SU-DHL-6 (cell line): ENCODE results near the gene GPNMB.

ENCODE experiments used
- H2AFZ ChIP-seq: fragments of 200-600 bp; sonication (generic); 2 replicates; pipeline ENCODE4 v1.6.1; 2014; ENCODE audit warnings: low read depth, mild to moderate bottlenecking, moderate library complexity, mixed read lengths, antibody characterized with exemption, low read length; ENCODE audit not compliant: severe bottlenecking
- H3F3A ChIP-seq: fragments of 200-600 bp; shearing (Covaris generic); 2 replicates; pipeline ENCODE4 v1.6.0; 2016; ENCODE audit warnings: antibody characterized with exemption, mild to moderate bottlenecking; ENCODE audit not compliant: insufficient read depth
- H3K27ac ChIP-seq: fragments of 200-600 bp; sonication (generic); 2 replicates; pipeline ENCODE4 v1.5.1; 2016; ENCODE audit warnings: low read depth, mild to moderate bottlenecking, low read length, moderate library complexity, mixed read lengths
- H3K27me3 ChIP-seq: fragments of 200-600 bp; sonication (generic), shearing (Covaris generic); 2 replicates; pipeline ENCODE4 v1.6.0; 2014; ENCODE audit warnings: mild to moderate bottlenecking, low read length
- H3K36me3 ChIP-seq: fragments of 200-600 bp; sonication (generic); 2 replicates; pipeline ENCODE4 v1.6.1; 2014; ENCODE audit warnings: mild to moderate bottlenecking, low read length, mixed read lengths
- H3K4me2 ChIP-seq: fragments of 300-600, 200-600 bp; shearing (Covaris generic), sonication (generic); 2 replicates; pipeline ENCODE4 v1.6.0; 2014; ENCODE audit warnings: low read length, low read depth, mild to moderate bottlenecking; ENCODE audit not compliant: poor library complexity, severe bottlenecking
- H3K4me3 ChIP-seq: fragments of 200-600 bp; sonication (generic); 2 replicates; pipeline ENCODE4 v1.5.1; 2014; ENCODE audit warnings: antibody characterized with exemption, low read length, mild to moderate bottlenecking, mixed read lengths; ENCODE audit not compliant: insufficient read depth, poor library complexity, severe bottlenecking
- H3K79me2 ChIP-seq: fragments of 200-600 bp; sonication (generic); 2 replicates; pipeline ENCODE4 v1.6.1; 2014; ENCODE audit warnings: mild to moderate bottlenecking, low read length, moderate library complexity; ENCODE audit not compliant: insufficient read depth
- H3K9ac ChIP-seq: fragments of 200-600 bp; sonication (generic); 2 replicates; pipeline ENCODE4 v1.7.0; 2014; ENCODE audit warnings: mild to moderate bottlenecking, low read length
- H3K9me2 ChIP-seq: fragments of 200-600 bp; sonication (generic); replicated peaks from 2 replicates; pipeline ENCODE4 v1.6.1; 2014; ENCODE audit warnings: low read length; ENCODE audit not compliant: insufficient read depth
- H3K9me3 ChIP-seq: fragments of 200-600 bp; sonication (generic); 2 replicates; pipeline ENCODE4 v1.6.1; 2014; ENCODE audit warnings: low read length, mixed read lengths; ENCODE audit not compliant: insufficient read depth
- H4K20me1 ChIP-seq: fragments of 200-600 bp; sonication (generic); 2 replicates; pipeline ENCODE4 v1.6.1; 2014; ENCODE audit warnings: low read depth, mild to moderate bottlenecking, antibody characterized with exemption, low read length, moderate library complexity, mixed read lengths
- CTCF ChIP-seq: fragments of 200-600 bp; sonication (generic); IDR thresholded peaks from one replicate; pipeline ENCODE4 v1.5.1; 2017; ENCODE audit warnings: antibody characterized with exemption, mild to moderate bottlenecking, low read length, moderate library complexity; ENCODE audit not compliant: insufficient read depth, poor library complexity, severe bottlenecking
- EZH2phosphoT487 ChIP-seq: fragments of 200-600 bp; sonication (generic), shearing (Covaris generic); conservative IDR thresholded peaks from 2 replicates; pipeline ENCODE4 v1.6.1; 2018; ENCODE audit warnings: mild to moderate bottlenecking, antibody characterized with exemption, low read length, moderate library complexity, mixed read lengths

Gene GPNMB

GRCh38 chr7:23214938-23215337 is 31.6 kb upstream of the GPNMB start:
- H3K27me3 ChIP-seq, result no peaks in the 10 kb centered on the region
- H3F3A ChIP-seq, result no peaks in the 10 kb centered on the region
- no peak overlapping the region for H3K4me3 ChIP-seq
- no peaks in the 10 kb centered on the region for H3K9me3 ChIP-seq
- TF ChIP-seq EZH2phosphoT487 (no peak), CTCF (no peak)
- H2AFZ ChIP-seq, result no peak overlapping the region
- no peaks in the 10 kb centered on the region for H3K79me2 ChIP-seq
- H3K27ac ChIP-seq, result no peak overlapping the region
- H3K36me3 ChIP-seq, result no peaks in the 10 kb centered on the region
- H3K4me2 ChIP-seq, result no peak overlapping the region
- H3K9me2 ChIP-seq, result no peaks in the 10 kb centered on the region
- no peaks in the 10 kb centered on the region for H4K20me1 ChIP-seq
- no peak overlapping the region for H3K9ac ChIP-seq

DNA sequence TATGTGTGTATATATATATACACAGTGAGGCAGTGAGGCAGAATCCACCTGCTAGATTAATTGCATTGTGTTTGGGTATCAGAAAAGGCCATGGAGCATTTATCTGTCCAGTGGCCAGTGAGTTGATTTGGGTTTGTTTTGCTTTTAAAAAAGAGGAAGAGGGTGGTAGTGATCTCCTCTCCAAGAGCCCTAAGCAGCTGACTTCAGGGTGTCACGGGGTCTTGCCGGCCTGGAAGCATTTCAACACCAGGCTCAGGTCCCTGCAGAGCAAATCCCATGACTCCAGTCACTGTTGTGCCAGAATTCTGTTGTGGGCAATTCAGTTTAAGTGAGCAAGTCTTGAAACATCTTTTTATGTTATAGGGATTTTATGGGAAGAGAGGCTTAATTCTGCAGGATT is 30.6 kb upstream of the GPNMB start:
- Histone ChIP-seq H4K20me1 (no peaks in the 10 kb centered on the region), H3F3A (no peaks in the 10 kb centered on the region), H3K9ac (no peak overlapping the region), H3K4me3 (no peak overlapping the region), H3K4me2 (no peak overlapping the region), H3K9me2 (no peaks in the 10 kb centered on the region), H3K9me3 (no peaks in the 10 kb centered on the region), H3K79me2 (no peaks in the 10 kb centered on the region), H2AFZ (no peak overlapping the region), H3K36me3 (no peaks in the 10 kb centered on the region), H3K27ac (no peak overlapping the region), H3K27me3 (no peaks in the 10 kb centered on the region)
- TF ChIP-seq EZH2phosphoT487, result no peak
- no peak for TF ChIP-seq CTCF

DNA sequence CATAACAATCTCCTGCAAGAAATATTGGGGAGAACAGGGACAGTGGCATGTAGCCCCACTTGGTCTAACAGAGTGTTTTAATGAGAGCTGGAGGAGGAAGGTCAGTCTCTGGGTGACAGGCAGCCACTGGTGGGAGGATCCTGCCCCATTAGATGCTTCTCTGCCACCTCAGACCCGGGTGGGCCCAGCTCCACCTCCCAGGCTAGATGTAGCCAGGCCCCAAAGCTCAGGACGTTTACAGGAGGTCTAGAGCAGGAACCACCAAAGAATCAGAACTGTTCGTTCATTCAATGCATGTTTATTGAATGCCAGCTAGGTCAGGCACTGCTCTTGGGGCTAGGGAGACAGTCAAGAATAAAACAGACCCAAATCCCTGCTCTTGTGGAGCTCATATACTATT is 28.4 kb upstream of the GPNMB start:
- Histone ChIP-seq H3K27ac (no peak overlapping the region), H3K9me2 (no peaks in the 10 kb centered on the region), H3K9ac (no peak overlapping the region), H3F3A (no peaks in the 10 kb centered on the region), H4K20me1 (no peaks in the 10 kb centered on the region), H3K27me3 (no peaks in the 10 kb centered on the region), H3K79me2 (no peaks in the 10 kb centered on the region), H3K36me3 (no peaks in the 10 kb centered on the region), H3K4me2 (no peak overlapping the region), H3K9me3 (no peaks in the 10 kb centered on the region), H3K4me3 (no peak overlapping the region), H2AFZ (no peak overlapping the region)
- TF ChIP-seq EZH2phosphoT487, result no peak
- TF ChIP-seq CTCF, result no peak
